H1 (cell line): ENCODE results near the gene FGD4. TPM values are rescaled to one million over a fixed set of nuclear protein-coding genes. Genes with fewer than 3 reads are reported as not detected.

ENCODE experiments used
- CTCF ChIA-PET: fragments of 300-600 bp; sonication (Branson Sonifier 250); formaldehyde crosslinking; loops from one replicate; lab custom pipeline; 2021; ENCODE audit not compliant: partially characterized antibody; lab: Charles Lee
- POLR2A ChIA-PET: fragments of 300-600 bp; sonication (Branson Sonifier 250); formaldehyde crosslinking; loops from one replicate; lab custom pipeline; 2021; ENCODE audit warnings: inconsistent platforms; ENCODE audit not compliant: partially characterized antibody; lab: Charles Lee
- DNase-seq, 2 experiments: peaks; one replicate each; pipeline versions ENCODE4 v3.0.0 to v3.0.0-alpha.2; 2010 to 2022; ENCODE audit warnings: low spot score in 2 of 2, low read depth in 1 of 2, mixed read lengths in 1 of 2
- FAIRE-seq: peaks from 2 replicates; lab custom pipeline; 2011; peaks lifted over from hg19 to GRCh38; lab: Jason Lieb, UNC
- H2AFZ ChIP-seq: 2 replicates; pipeline ENCODE4 v1.8.1; 2012; ENCODE audit warnings: low read length, inconsistent platforms
- H2AK5ac ChIP-seq: 2 replicates; pipeline ENCODE4 v1.6.1; 2013; ENCODE audit warnings: low read depth, low read length
- H2BK120ac ChIP-seq: replicated peaks from 2 replicates; pipeline ENCODE3; 2013; ENCODE audit warnings: low read depth, low read length, inconsistent platforms
- H2BK12ac ChIP-seq: 2 replicates; pipeline ENCODE4 v1.6.1; 2013; ENCODE audit warnings: low read depth, low read length
- H2BK15ac ChIP-seq: 2 replicates; pipeline ENCODE4 v1.6.1; 2013; ENCODE audit warnings: low read length
- H2BK20ac ChIP-seq: 2 replicates; pipeline ENCODE4 v1.6.1; 2013; ENCODE audit warnings: low read length
- H2BK5ac ChIP-seq: 2 replicates; pipeline ENCODE4 v1.6.1; 2013; ENCODE audit warnings: low read depth, low read length
- H3K14ac ChIP-seq: 2 replicates; pipeline ENCODE4 v1.6.1; 2013; ENCODE audit warnings: inconsistent platforms; ENCODE audit not compliant: insufficient read length
- H3K18ac ChIP-seq: 2 replicates; pipeline ENCODE4 v1.6.1; 2013; ENCODE audit warnings: low read length; ENCODE audit errors: extremely low read depth
- H3K23ac ChIP-seq: 2 replicates; pipeline ENCODE4 v1.6.1; 2013; ENCODE audit warnings: inconsistent platforms; ENCODE audit not compliant: insufficient read length
- H3K23me2 ChIP-seq: 2 replicates; pipeline ENCODE4 v1.6.1; 2013; ENCODE audit warnings: low read depth, low read length
- H3K27ac ChIP-seq: 2 replicates; pipeline ENCODE4 v1.6.1; 2011; ENCODE audit warnings: low read depth, low read length, inconsistent platforms
- H3K27me3 ChIP-seq, 4 experiments: replicated peaks in 1 of 4; 1 replicate in 1 of 4; 2 replicates in 3 of 4; pipeline versions ENCODE4 v1.6.1 to v1.8.1; 2011 to 2013; ENCODE audit warnings: low read length in 3 of 4, mild to moderate bottlenecking in 3 of 4, inconsistent platforms in 2 of 4, mixed read lengths in 2 of 4, moderate library complexity in 1 of 4; ENCODE audit not compliant: control insufficient read depth in 3 of 4, insufficient read depth in 3 of 4; ENCODE audit errors: extremely low read depth in 1 of 4
- H3K36me3 ChIP-seq, 4 experiments: 2 replicates each; pipeline versions ENCODE4 v1.6.1 to v1.8.1; 2011 to 2013; ENCODE audit warnings: mild to moderate bottlenecking in 4 of 4, low read length in 3 of 4, moderate library complexity in 2 of 4, control low read depth in 1 of 4, inconsistent platforms in 1 of 4; ENCODE audit not compliant: insufficient read depth in 4 of 4, control insufficient read depth in 2 of 4
- H3K4ac ChIP-seq: replicated peaks from 2 replicates; pipeline ENCODE3; 2013; ENCODE audit warnings: low read length, low read depth, mixed read lengths, inconsistent platforms; ENCODE audit not compliant: insufficient read length
- H3K4me1 ChIP-seq, 4 experiments: replicated peaks in 1 of 4; 1 replicate in 1 of 4; 2 replicates in 3 of 4; pipeline versions ENCODE4 v1.6.1 to v1.8.1; 2011 to 2013; ENCODE audit warnings: low read length in 3 of 4, inconsistent platforms in 2 of 4, mixed read lengths in 1 of 4; ENCODE audit not compliant: insufficient read depth in 4 of 4, control insufficient read depth in 3 of 4
- H3K4me2 ChIP-seq, 2 experiments: 2 replicates each; pipeline versions ENCODE4 v1.6.1 to v1.8.1; 2011 to 2013; ENCODE audit warnings: low read depth in 2 of 2, low read length in 2 of 2, control low read depth in 1 of 2, inconsistent platforms in 1 of 2, mild to moderate bottlenecking in 1 of 2; ENCODE audit not compliant: insufficient read depth in 1 of 2
- H3K4me3 ChIP-seq, 4 experiments: fragments of 200-600, 300-600 bp in 1 of 4; sonication (generic), shearing (Covaris generic), sonication (Bioruptor Twin) in 1 of 4; 2 replicates each; pipeline versions ENCODE4 v1.5.1 to v1.8.1; 2011 to 2016; ENCODE audit warnings: low read length in 4 of 4, low read depth in 3 of 4, control low read depth in 2 of 4, inconsistent platforms in 2 of 4, mild to moderate bottlenecking in 2 of 4, mixed read lengths in 1 of 4, moderate library complexity in 1 of 4; ENCODE audit not compliant: insufficient read depth in 2 of 4; ENCODE audit errors: extremely low read depth in 1 of 4
- H3K56ac ChIP-seq: replicated peaks from 2 replicates; pipeline ENCODE3; 2013; ENCODE audit warnings: low read depth, mild to moderate bottlenecking, mixed read lengths, low read length, inconsistent platforms; ENCODE audit not compliant: insufficient read length
- H3K79me1 ChIP-seq: 2 replicates; pipeline ENCODE4 v1.6.1; 2013; ENCODE audit warnings: low read depth, low read length, control low read depth
- H3K79me2 ChIP-seq, 2 experiments: 2 replicates each; pipeline versions ENCODE4 v1.6.1 to v1.8.1; 2012 to 2013; ENCODE audit warnings: low read length in 2 of 2, mild to moderate bottlenecking in 2 of 2, inconsistent platforms in 1 of 2; ENCODE audit not compliant: insufficient read depth in 2 of 2, control insufficient read depth in 1 of 2
- H3K9ac ChIP-seq, 4 experiments: replicated peaks in 1 of 4; 1 replicate in 1 of 4; 2 replicates in 3 of 4; pipeline versions ENCODE4 v1.6.1 to v1.8.1; 2011 to 2013; ENCODE audit warnings: low read depth in 3 of 4, low read length in 3 of 4, control low read depth in 2 of 4, mild to moderate bottlenecking in 2 of 4, moderate library complexity in 2 of 4, inconsistent platforms in 1 of 4; ENCODE audit errors: extremely low read depth in 1 of 4
- H3K9me3 ChIP-seq, 2 experiments: 2 replicates each; pipeline versions ENCODE4 v1.6.1 to v1.8.1; 2012 to 2013; ENCODE audit warnings: mild to moderate bottlenecking in 2 of 2, moderate library complexity in 2 of 2, control low read depth in 1 of 2, inconsistent platforms in 1 of 2, low read depth in 1 of 2, low read length in 1 of 2, mixed read lengths in 1 of 2; ENCODE audit not compliant: insufficient read depth in 2 of 2
- H4K20me1 ChIP-seq, 2 experiments: replicated peaks in 1 of 2; 2 replicates each; pipeline versions ENCODE3 to v1.8.1; 2011 to 2013; ENCODE audit warnings: inconsistent platforms in 2 of 2, low read length in 2 of 2, mild to moderate bottlenecking in 1 of 2; ENCODE audit not compliant: insufficient read depth in 2 of 2, control insufficient read depth in 1 of 2
- H4K5ac ChIP-seq: 2 replicates; pipeline ENCODE4 v1.6.1; 2013; ENCODE audit warnings: low read length, low read depth, mixed read lengths, inconsistent platforms; ENCODE audit not compliant: insufficient read length
- H4K8ac ChIP-seq: 2 replicates; pipeline ENCODE4 v1.8.0; 2013; ENCODE audit warnings: mild to moderate bottlenecking, moderate library complexity, low read length, inconsistent platforms; ENCODE audit not compliant: insufficient read depth; ENCODE audit errors: extremely low read depth
- H4K91ac ChIP-seq: replicated peaks from 2 replicates; pipeline ENCODE3; 2013; ENCODE audit warnings: low read length, mixed read lengths, inconsistent platforms; ENCODE audit not compliant: insufficient read length
- HDAC6 ChIP-seq: IDR thresholded peaks from one replicate; pipeline ENCODE4 v1.7.1; 2012; ENCODE audit warnings: low read depth, mild to moderate bottlenecking, inconsistent platforms, low read length, moderate library complexity
- NANOG ChIP-seq: IDR thresholded peaks from 2 replicates; pipeline ENCODE4 v1.6.1; 2011; ENCODE audit warnings: low read length, low read depth, mild to moderate bottlenecking, inconsistent platforms; ENCODE audit not compliant: insufficient read depth, poor library complexity, severe bottlenecking
- SIX5 ChIP-seq: IDR thresholded peaks from 2 replicates; pipeline ENCODE4 v1.6.1; 2011; ENCODE audit warnings: mild to moderate bottlenecking, low read depth, low read length
- WGBS, 2 experiments: shearing (Covaris generic) in 1 of 2; methylation state at CpG; one replicate each; pipeline versions ENCODE4 v1.1.6 to v1.1.7; 2013 to 2015; ENCODE audit warnings: low lambda C conversion rate in 2 of 2, mixed read lengths in 2 of 2, inconsistent platforms in 1 of 2, low coverage in 1 of 2, missing lambda C conversion rate in 1 of 2; ENCODE audit not compliant: insufficient replicate concordance in 2 of 2, insufficient coverage in 1 of 2, insufficient read length in 1 of 2; ENCODE audit errors: extremely low coverage in 1 of 2, missing lambda C conversion rate in 1 of 2; 5-methylcytosine and 5-hydroxymethylcytosine counted together
- polyA plus RNA-seq, 7 experiments: library from polyadenylated mRNA; depleted of rRNA in 3 of 7; stranded (reverse) in 5 of 7; unstranded in 2 of 7; fragments of >200 nt in 5 of 7; fragments of 200-250 nt in 2 of 7; gene quantifications; 1 replicate in 5 of 7; 2 replicates in 1 of 7; 4 replicates in 1 of 7; pipeline versions ENCODE4 v1.2.1 to v1.2.3, GENCODE V29; 2011 to 2013; ENCODE audit warnings: missing spikeins in 2 of 7, mixed read lengths in 2 of 7
- total RNA-seq: library from RNA; stranded (reverse); fragmentation: NEBNext Ultra II Directional; extraction: Animal tissue kit (Norgen Biotek cat#: 25700); gene quantifications from 2 replicates; pipeline ENCODE4 v1.2.1, GENCODE V29; 2021

Gene FGD4
- total and polyA plus RNA-seq, 2 of the 8 experiments (the other 6 are each of a cell fraction or from before 2014, with no cell fraction given) = 8.5 to 48.2 TPM

GRCh38 chr12:32595251-32595650, 195.9 kb downstream of the FGD4 start:
- WGBS, 2 experiments = 93% methylated on average over 2 of the region's 2 CpGs; no CpG with 5 or more reads in 1 of the 2 experiments
- H2BK15ac ChIP-seq = no peak overlapping the region
- H3K18ac ChIP-seq = no peak overlapping the region
- FAIRE-seq = no peak
- no peaks in the 10 kb centered on the region for H3K23me2 ChIP-seq
- H2BK20ac ChIP-seq = no peak overlapping the region
- no peak overlapping the region for H3K14ac ChIP-seq
- no peak overlapping the region for H2AK5ac ChIP-seq
- ChIA-PET POLR2A (no interaction called here), CTCF (no interaction called here)
- H3K27me3 ChIP-seq = no peaks in the 10 kb centered on the region
- H3K79me1 ChIP-seq = no peaks in the 10 kb centered on the region; the same call in 1 of the 2 replicates
- H3K9ac ChIP-seq = no peak overlapping the region
- no peak overlapping the region for H4K91ac ChIP-seq
- H3K4ac ChIP-seq = no peak overlapping the region
- H2BK12ac ChIP-seq = no peak overlapping the region
- no peak overlapping the region for H4K8ac ChIP-seq
- no peak overlapping the region for H3K56ac ChIP-seq
- H3K4me3 ChIP-seq = no peak overlapping the region
- no peak overlapping the region for H2BK5ac ChIP-seq
- TF ChIP-seq HDAC6 (no peak), SIX5 (no peak), NANOG (no peak)
- no peak overlapping the region for H2BK120ac ChIP-seq
- no peak overlapping the region for H3K4me2 ChIP-seq
- no peak overlapping the region for H4K5ac ChIP-seq
- no peaks in the 10 kb centered on the region for H3K9me3 ChIP-seq
- DNase-seq = no peak
- no peaks in the 10 kb centered on the region for H4K20me1 ChIP-seq
- peaks cover 0 to 2% of the 10 kb centered on the region in 2 experiments; a peak in 1 of 4 replicates for H3K79me2 ChIP-seq
- H2AFZ ChIP-seq = no peak overlapping the region
- H3K4me1 ChIP-seq = peaks cover 0 to 5% (median 0%) of the 10 kb centered on the region in 4 experiments; a peak in 1 of 7 replicates
- no peak overlapping the region for H3K23ac ChIP-seq
- no peak overlapping the region for H3K27ac ChIP-seq
- peaks cover 0 to 28% (median 11%) of the 10 kb centered on the region in 4 experiments; a peak in 6 of 8 replicates for H3K36me3 ChIP-seq
